SIG-M5 treated with dmso at 0.1 percent for 504 hours (cell line): ENCODE measurements around the gene RP2.

ENCODE experiments used
- DNase-seq: peaks from one replicate; lab custom pipeline; 2025; ENCODE audit not compliant: unreplicated experiment; lab: John Stamatoyannopoulos, UW

The RP2 gene

GRCh38 chrX:46917622-46918021, 80.8 kb downstream of the RP2 start:
- DNase-seq = no peak

DNA sequence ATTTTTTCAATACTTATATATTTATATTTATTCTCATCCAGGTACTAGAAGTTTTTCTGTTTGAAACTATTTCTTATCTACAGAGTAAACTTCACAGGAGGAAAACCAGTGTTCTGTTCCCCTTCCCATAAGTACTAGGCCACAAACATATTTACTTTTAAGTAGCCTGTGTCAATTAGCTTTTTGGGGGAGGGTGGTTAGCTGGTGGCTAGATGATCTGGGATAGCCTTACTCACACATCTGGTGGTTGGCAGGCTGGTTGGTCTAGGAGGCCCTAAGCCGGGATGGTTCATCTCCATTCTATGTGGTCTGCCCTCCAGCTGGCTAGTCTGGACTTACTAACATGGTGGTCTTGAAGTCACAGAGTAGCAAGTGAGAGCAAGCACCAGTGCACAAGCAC, 81.6 kb downstream of the RP2 start:
- DNase-seq = no peak

GRCh38 chrX:46920235-46920634, 83.4 kb downstream of the RP2 start:
- no peak for DNase-seq

DNA sequence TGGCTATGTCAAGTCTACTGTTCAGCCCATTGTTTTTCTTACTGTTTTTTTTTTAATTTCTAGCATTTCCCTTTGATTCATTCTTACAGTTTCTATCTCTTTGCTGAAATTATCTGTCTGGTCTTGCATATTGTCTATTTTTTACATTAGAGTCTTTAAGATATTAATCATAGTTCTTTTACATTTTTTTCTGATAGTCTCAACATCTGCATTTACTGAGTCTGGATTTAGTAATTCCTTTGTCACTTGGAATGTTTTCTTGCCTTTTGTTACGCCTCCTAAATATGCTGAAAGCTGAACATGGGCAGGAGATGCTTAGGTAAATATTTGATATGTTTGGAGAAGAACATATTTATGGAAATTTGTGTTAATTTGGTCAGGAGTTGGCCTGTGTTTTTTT, 85.8 kb downstream of the RP2 start:
- DNase-seq = no peak

- DNase-seq = no peak
Measured at GRCh38 chrX:46927718-46928117, 90.9 kb downstream of the RP2 start.

DNA sequence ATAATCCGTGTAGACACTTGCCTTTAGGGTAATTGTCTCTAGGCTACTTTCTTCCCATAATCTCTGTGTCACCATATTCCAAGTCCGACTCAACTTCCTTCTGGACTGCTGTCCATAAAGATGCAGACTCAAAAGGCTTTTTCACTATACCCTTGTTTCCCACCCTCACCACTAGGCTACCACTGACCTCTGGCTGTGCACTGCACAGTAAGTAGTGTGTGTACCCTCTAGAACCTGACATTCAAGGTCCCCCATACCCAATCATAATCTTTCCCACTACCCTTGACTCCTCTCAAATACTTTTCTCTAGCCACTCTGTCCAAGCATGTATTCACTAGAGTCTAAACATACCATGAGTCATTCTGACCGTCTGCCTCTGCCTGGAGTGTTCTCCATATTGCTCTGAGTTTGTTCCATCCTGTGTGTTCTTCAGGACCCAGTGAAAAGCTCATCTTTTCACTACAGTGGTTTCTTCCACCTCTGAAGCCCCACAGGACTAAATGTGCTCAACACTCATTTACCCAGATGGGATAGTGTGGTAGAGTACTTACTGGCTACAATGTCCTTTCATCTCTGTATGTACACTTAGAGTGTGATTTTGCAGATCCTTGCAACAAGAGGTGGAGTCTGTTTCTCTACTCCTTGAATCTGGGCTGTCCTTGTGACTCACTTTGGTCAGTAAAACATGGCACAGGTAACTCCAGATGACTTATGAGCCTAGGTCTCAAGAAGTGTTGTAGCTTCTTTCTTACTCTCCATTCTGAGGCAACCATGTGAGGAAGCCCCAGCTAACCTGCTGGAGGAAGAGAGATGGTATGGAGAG, 92.8 kb downstream of the RP2 start:
- DNase-seq = no peak
